Spleen (tissue), 11 donors: ENCODE data around the gene AMBRA1. TPM values are rescaled to one million over a fixed set of nuclear protein-coding genes. Genes with fewer than 3 reads are reported as not detected.

Experiments
- DNase-seq: peaks from one replicate; pipeline ENCODE4 v3.0.0-alpha.2; 2020
- H3K27ac ChIP-seq, 8 donors: fragments of 200-600 bp; sonication (generic) in 7 of 8; 1 replicate in 4 of 8; 2 replicates in 4 of 8; pipeline versions ENCODE4 v1.5.0 to v1.8.0; 2016 to 2021; ENCODE audit warnings: inconsistent platforms in 4 of 8, mild to moderate bottlenecking in 4 of 8, moderate library complexity in 1 of 8
- H3K27me3 ChIP-seq, 7 donors: fragments of 200-600 bp; sonication (generic) in 6 of 7; replicated peaks in 1 of 7; 1 replicate in 4 of 7; 2 replicates in 3 of 7; pipeline versions ENCODE4 v1.5.0 to v1.8.0; 2016 to 2021; ENCODE audit warnings: inconsistent platforms in 3 of 7, mild to moderate bottlenecking in 1 of 7
- H3K36me3 ChIP-seq, 6 donors: fragments of 200-600 bp; sonication (generic) in 5 of 6; 1 replicate in 4 of 6; 2 replicates in 2 of 6; pipeline versions ENCODE4 v1.5.0 to v1.8.0; 2016 to 2021; ENCODE audit warnings: inconsistent platforms in 2 of 6
- H3K4me1 ChIP-seq, 6 donors: fragments of 200-600 bp; sonication (generic) in 5 of 6; 1 replicate in 3 of 6; 2 replicates in 3 of 6; pipeline versions ENCODE4 v1.5.0 to v1.8.0; 2016 to 2021; ENCODE audit warnings: inconsistent platforms in 3 of 6
- H3K4me3 ChIP-seq, 8 donors: fragments of 200-600 bp; sonication (generic) in 7 of 8; 1 replicate in 4 of 8; 2 replicates in 4 of 8; pipeline versions ENCODE4 v1.5.0 to v1.8.0; 2016 to 2021; ENCODE audit warnings: inconsistent platforms in 4 of 8, mild to moderate bottlenecking in 4 of 8, moderate library complexity in 2 of 8
- H3K9me3 ChIP-seq, 8 donors: fragments of 200-600 bp; sonication (generic) in 7 of 8; 1 replicate in 4 of 8; 2 replicates in 4 of 8; pipeline versions ENCODE4 v1.5.0 to v1.8.0; 2016 to 2021; ENCODE audit warnings: inconsistent platforms in 4 of 8
- CTCF ChIP-seq, 11 experiments: fragments of 200-600 bp in 7 of 11; fragments of 450-650 bp in 4 of 11; sonication (generic) in 4 of 11; IDR thresholded peaks in 8 of 11; conservative IDR thresholded peaks in 3 of 11; 1 replicate in 7 of 11; 2 replicates in 4 of 11; pipeline versions ENCODE4 v1.4.0 to v1.8.0; 2016 to 2021; ENCODE audit warnings: antibody characterized with exemption in 11 of 11, inconsistent platforms in 4 of 11, mild to moderate bottlenecking in 1 of 11
- POLR2A ChIP-seq, 3 donors: fragments of 450-650 bp; IDR thresholded peaks; one replicate each; pipeline ENCODE4 v1.5.1; 2017; ENCODE audit warnings: antibody characterized with exemption in 3 of 3, mild to moderate bottlenecking in 1 of 3
- POLR2AphosphoS5 ChIP-seq, 3 donors: sonication (generic); formaldehyde crosslinking; IDR thresholded peaks; one replicate each; pipeline ENCODE4 v1.5.1; 2017; ENCODE audit warnings: antibody characterized with exemption in 3 of 3
- WGBS, 5 donors: extraction: QIAGEN DNeasy Blood & Tissue Kit in 3 of 5; methylation state at CpG; one replicate each; pipeline versions ENCODE4 v1.1.5 to v1.1.7; 2013 to 2018; 5-methylcytosine and 5-hydroxymethylcytosine counted together
- intact Hi-C: fragments of 100-400 bp; cut with DNase I; formaldehyde crosslinking; loops from one replicate; pipeline ENCODE4 v1.15.0; 2023; ENCODE audit warnings: low total_unique reads
- polyA plus RNA-seq, 3 donors: library from polyadenylated mRNA; stranded (reverse); fragments of 200-250 nt; gene quantifications; one replicate each; pipeline ENCODE4 v1.2.1, GENCODE V29; 2013
- total RNA-seq, 7 donors: library from RNA; depleted of rRNA in 3 of 7; stranded (reverse); fragments of >200 nt in 3 of 7; fragmentation: NEBNext Ultra II Directional in 4 of 7; extraction: Animal tissue kit (Norgen Biotek cat#: 25700) in 4 of 7; gene quantifications; one replicate each; pipeline versions ENCODE4 v1.1.0 to v1.2.1, GENCODE V29; 2016 to 2021
- donor health status: healthy with polysubstance abuse.
- donor health status: DM: no; HTN: no; CAD: no; lungs with moderate emphysema.
- donor health status: DM: no; HTN: no; CAD: no.
- donor health status: Bipolar disorder and iron deficiency.
- donor health status: healthy.
- donor health status: DM: no; HTN: no; CAD: no.
- donor health status: DM: yes; HTN: yes; CAD: no.

AMBRA1 gene
- total and polyA plus RNA-seq, 10 donors, result 3.6 to 54.6 (median 37.7) TPM

GRCh38 chr11:46480909-46481308 is 112.9 kb downstream of the AMBRA1 start:
- WGBS, 5 donors, result 80 to 88% (median 85%) methylated on average over 3 of the region's 3 CpGs
- TF ChIP-seq POLR2A (IDR thresholded peaks at IDR 0.05) (no peak), POLR2AphosphoS5 (IDR thresholded peaks at IDR 0.05) (no peak), CTCF (IDR thresholded peaks at IDR 0.05 in 8 of 11, conservative IDR thresholded peaks at IDR 0.05 in 3 of 11) (no peak)
- Histone ChIP-seq H3K4me1 (peaks cover 0 to 6% (median 0%) of the 10 kb centered on the region in 6 donors), H3K36me3 (peaks cover 0 to 25% (median 0%) of the 10 kb centered on the region in 6 donors), H3K9me3 (no peaks in the 10 kb centered on the region), H3K4me3 (no peak overlapping the region), H3K27ac (no peak overlapping the region), H3K27me3 (no peaks in the 10 kb centered on the region)
- intact Hi-C loops, result no loop called here
- no peak for DNase-seq

- H3K36me3 ChIP-seq, result peaks cover 0 to 25% (median 0%) of the 10 kb centered on the region in 6 donors
- H3K27me3 ChIP-seq, result no peaks in the 10 kb centered on the region
- no peak overlapping the region for H3K27ac ChIP-seq
- DNase-seq, result no peak
- H3K9me3 ChIP-seq, result no peaks in the 10 kb centered on the region
- TF ChIP-seq CTCF (IDR thresholded peaks at IDR 0.05 in 8 of 11, conservative IDR thresholded peaks at IDR 0.05 in 3 of 11), result no peak
- no peak for TF ChIP-seq POLR2A (IDR thresholded peaks at IDR 0.05)
- no peak for TF ChIP-seq POLR2AphosphoS5 (IDR thresholded peaks at IDR 0.05)
- H3K4me1 ChIP-seq, result peaks cover 0 to 6% (median 0%) of the 10 kb centered on the region in 6 donors
- 73 to 92% (median 83%) methylated on average over 2 of the region's 2 CpGs for WGBS, 5 donors
- intact Hi-C loops, result no loop called here
- H3K4me3 ChIP-seq, result no peak overlapping the region
Measured at GRCh38 chr11:46480166-46480726, 113.6 kb downstream of the AMBRA1 start.

- TF ChIP-seq POLR2AphosphoS5 (IDR thresholded peaks at IDR 0.05), result no peak
- TF ChIP-seq CTCF (IDR thresholded peaks at IDR 0.05 in 8 of 11, conservative IDR thresholded peaks at IDR 0.05 in 3 of 11), result no peak
- no peak for TF ChIP-seq POLR2A (IDR thresholded peaks at IDR 0.05)
- H3K36me3 ChIP-seq, result peaks cover 0 to 25% (median 0%) of the 10 kb centered on the region in 6 donors
- no peaks in the 10 kb centered on the region for H3K9me3 ChIP-seq
- DNase-seq, result no peak
- intact Hi-C loops, result no loop called here
- no peak overlapping the region for H3K27ac ChIP-seq
- H3K4me1 ChIP-seq, result peaks cover 0 to 6% (median 0%) of the 10 kb centered on the region in 6 donors
- H3K4me3 ChIP-seq, result no peak overlapping the region
- H3K27me3 ChIP-seq, result no peaks in the 10 kb centered on the region
- WGBS, 5 donors, result 91 to 98% (median 97%) methylated on average over 7 of the region's 7 CpGs
Measured at GRCh38 chr11:46479601-46480000, 114.2 kb downstream of the AMBRA1 start.

- Histone ChIP-seq H3K36me3 (peaks cover 0 to 16% (median 0%) of the 10 kb centered on the region in 6 donors), H3K27me3 (no peaks in the 10 kb centered on the region), H3K4me3 (no peak overlapping the region), H3K4me1 (peaks cover 0 to 9% (median 4%) of the 10 kb centered on the region in 6 donors), H3K9me3 (no peaks in the 10 kb centered on the region), H3K27ac (no peak overlapping the region)
- DNase-seq, result no peak
- intact Hi-C loops, result no loop called here
- TF ChIP-seq POLR2A (IDR thresholded peaks at IDR 0.05), result no peak
- TF ChIP-seq CTCF (IDR thresholded peaks at IDR 0.05 in 8 of 11, conservative IDR thresholded peaks at IDR 0.05 in 3 of 11), result no peak
- TF ChIP-seq POLR2AphosphoS5 (IDR thresholded peaks at IDR 0.05), result no peak
- 33 to 85% (median 73%) methylated on average over 1 of the region's 1 CpG for WGBS, 5 donors
Measured at GRCh38 chr11:46478196-46478595, 115.6 kb downstream of the AMBRA1 start.
